AG08396 (cell line): ENCODE measurements around the gene TMEM131L.
A peak's percentile ranks its signal among the peaks of the same experiment; 100 is the strongest.

Experiments
- DNase-seq: peaks from one replicate; pipeline ENCODE4 v3.0.0; 2012; ENCODE audit warnings: low spot score, mixed read lengths

TMEM131L gene

GRCh38 chr4:153520801-153521329, 54.7 kb downstream of the TMEM131L start:
- no peak for DNase-seq

GRCh38 chr4:153521478-153521877, 55.3 kb downstream of the TMEM131L start:
- DNase-seq, result no peak

GRCh38 chr4:153521999-153522801, 56.0 kb downstream of the TMEM131L start:
- no peak for DNase-seq

- DNase-seq, result no peak
Observed at GRCh38 chr4:153522802-153523094, 56.6 kb downstream of the TMEM131L start.

GRCh38 chr4:153523164-153523796, 57.1 kb downstream of the TMEM131L start:
- DNase-seq, result no peak

- no peak for DNase-seq
Observed at GRCh38 chr4:153523941-153524386, 57.8 kb downstream of the TMEM131L start.

GRCh38 chr4:153524682-153525081, 58.5 kb downstream of the TMEM131L start:
- no peak for DNase-seq

GRCh38 chr4:153527690-153528089, 61.5 kb downstream of the TMEM131L start:
- DNase-seq, result no peak

GRCh38 chr4:153528705-153529485, 62.7 kb downstream of the TMEM131L start:
- DNase-seq, result no peak

- DNase-seq, result no peak
Observed at GRCh38 chr4:153529646-153530045, 63.5 kb downstream of the TMEM131L start.

- DNase-seq, result no peak
Observed at GRCh38 chr4:153530284-153530999, 64.3 kb downstream of the TMEM131L start.

GRCh38 chr4:153531000-153531358, 64.8 kb downstream of the TMEM131L start:
- DNase-seq, result no peak

GRCh38 chr4:153531976-153532626, 65.9 kb downstream of the TMEM131L start:
- DNase-seq, result no peak

- no peak for DNase-seq
Observed at GRCh38 chr4:153532636-153533035, 66.5 kb downstream of the TMEM131L start.

GRCh38 chr4:153533387-153533786, 67.2 kb downstream of the TMEM131L start:
- DNase-seq, result no peak

- no peak for DNase-seq
Observed at GRCh38 chr4:153534792-153535629, 68.9 kb downstream of the TMEM131L start.

- no peak for DNase-seq
Observed at GRCh38 chr4:153535772-153536513, 69.8 kb downstream of the TMEM131L start.

- no peak for DNase-seq
Observed at GRCh38 chr4:153537493-153537960, 71.4 kb downstream of the TMEM131L start.

GRCh38 chr4:153538487-153539357, 72.6 kb downstream of the TMEM131L start:
- DNase-seq, result peak; percentile 57
